Transverse colon (tissue), 4 donors: Measurements from ENCODE around the gene CKAP5. TPM values are rescaled to one million over a fixed set of nuclear protein-coding genes. Genes with fewer than 3 reads are reported as not detected.

Experiments
- DNase-seq: peaks from one replicate; pipeline ENCODE4 v3.0.0-alpha.2; 2019
- H3K27ac ChIP-seq, 4 donors: fragments of 200-600 bp; sonication (generic); 2 replicates each; pipeline ENCODE4 v1.5.1; 2016 to 2018; ENCODE audit warnings: inconsistent platforms in 4 of 4
- H3K27me3 ChIP-seq: fragments of 200-600 bp; sonication (generic); 2 replicates; pipeline ENCODE4 v1.5.1; 2017; ENCODE audit warnings: inconsistent platforms
- H3K36me3 ChIP-seq, 4 donors: fragments of 200-600 bp; sonication (generic); 2 replicates each; pipeline ENCODE4 v1.5.1; 2017 to 2019; ENCODE audit warnings: inconsistent platforms in 4 of 4
- H3K4me1 ChIP-seq, 4 donors: fragments of 200-600 bp; sonication (generic); 2 replicates each; pipeline ENCODE4 v1.5.1; 2017 to 2020; ENCODE audit warnings: inconsistent platforms in 4 of 4
- H3K4me3 ChIP-seq, 4 donors: fragments of 200-600 bp; sonication (generic); 1 replicate in 1 of 4; 2 replicates in 3 of 4; pipeline versions ENCODE4 v1.5.1 to v1.6.1; 2017 to 2019; ENCODE audit warnings: inconsistent platforms in 4 of 4
- H3K9me3 ChIP-seq, 2 donors: fragments of 200-600 bp; sonication (generic); 2 replicates each; pipeline ENCODE4 v1.5.1; 2017 to 2019; ENCODE audit warnings: inconsistent platforms in 2 of 2
- CTCF ChIP-seq, 5 experiments: fragments of 200-600 bp in 3 of 5; fragments of 450-650 bp in 2 of 5; sonication (generic) in 3 of 5; IDR thresholded peaks; 1 replicate in 2 of 5; 2 replicates in 3 of 5; pipeline ENCODE4 v1.5.1; 2016 to 2017; ENCODE audit warnings: antibody characterized with exemption in 5 of 5, inconsistent platforms in 3 of 5, mild to moderate bottlenecking in 2 of 5, moderate library complexity in 1 of 5
- EP300 ChIP-seq: sonication (generic); formaldehyde crosslinking; IDR thresholded peaks from one replicate; pipeline ENCODE4 v1.6.1; 2017; ENCODE audit warnings: antibody characterized with exemption, low read depth
- POLR2A ChIP-seq: fragments of 450-650 bp; IDR thresholded peaks from one replicate; pipeline ENCODE4 v1.6.1; 2016; ENCODE audit warnings: antibody characterized with exemption, mild to moderate bottlenecking, moderate library complexity
- POLR2AphosphoS5 ChIP-seq, 3 donors: sonication (generic); formaldehyde crosslinking; IDR thresholded peaks; one replicate each; pipeline ENCODE4 v1.6.1; 2016; ENCODE audit warnings: antibody characterized with exemption in 3 of 3
- WGBS, 2 donors: methylation state at CpG; one replicate each; pipeline ENCODE4 v1.1.5; 2018; ENCODE audit warnings: low coverage in 1 of 2; 5-methylcytosine and 5-hydroxymethylcytosine counted together
- in situ Hi-C, 4 donors: fragments of 200-750 bp; cut with MboI; loops; one replicate each; pipeline versions ENCODE4 v1.15.0 to v1.15.1; 2017; ENCODE audit warnings: low sequenced_read_pairs in 3 of 4, low pct_ligation_motif_present in 1 of 4, low pct_unique_long_range_greater_than_20kb in 1 of 4
- intact Hi-C: fragments of 100-400 bp; cut with DNase I; formaldehyde crosslinking; loops from one replicate; pipeline ENCODE4 v1.15.1; 2023; ENCODE audit warnings: low total_unique reads
- total RNA-seq, 4 donors: library from RNA; depleted of rRNA; stranded (reverse); fragments of >200 nt; gene quantifications; one replicate each; pipeline ENCODE4 v1.1.0, GENCODE V29; 2016

CKAP5 gene
- 10 to 100 TPM in 3 of 4 donors, 1 to 10 TPM in 1; 9.7 to 32.2 (median 28.1) TPM for total RNA-seq

GRCh38 chr11:46845740-46846509, at the start of gene CKAP5:
TSS of gene CKAP5 (minus strand) at chr11:46846280. CDS start at chr11:46821231, 25,049 bp downstream.
- H3K9me3 ChIP-seq = no peaks in the 10 kb centered on the region
- peak; percentile 92 for DNase-seq
- intact Hi-C loops (no loop called here), in situ Hi-C loops (no loop called here)
- H3K36me3 ChIP-seq = no peaks in the 10 kb centered on the region
- no peaks in the 10 kb centered on the region for H3K27me3 ChIP-seq
- H3K4me3 ChIP-seq = peak within 1 kb of the TSS; percentile 76 to 97 (median 87)
- TF ChIP-seq CTCF (IDR thresholded peaks at IDR 0.05) (no peak), POLR2AphosphoS5 (IDR thresholded peaks at IDR 0.05) (peak; percentile 78 to 86 (median 83)), EP300 (no peak), POLR2A (peak; percentile 56)
- peak within 1 kb of the TSS; percentile 89 to 96 (median 92) for H3K27ac ChIP-seq
- H3K4me1 ChIP-seq = peaks cover 10 to 21% (median 14%) of the 10 kb centered on the region in 4 donors
- 0% methylated on average over 44 of the region's 83 CpGs; no CpG with 5 or more reads in 1 of the 2 donors for WGBS, 2 donors

GRCh38 chr11:46895821-46896220, 49.7 kb upstream of the CKAP5 start:
- Histone ChIP-seq H3K4me3 (no peak overlapping the region), H3K9me3 (no peaks in the 10 kb centered on the region), H3K36me3 (no peaks in the 10 kb centered on the region), H3K27ac (no peak overlapping the region), H3K27me3 (no peaks in the 10 kb centered on the region), H3K4me1 (no peaks in the 10 kb centered on the region)
- in situ Hi-C loops = no loop called here
- DNase-seq = peak; percentile 20
- intact Hi-C loops = no loop called here
- WGBS, 2 donors = 75% methylated on average over 8 of the region's 10 CpGs; no CpG with 5 or more reads in 1 of the 2 donors
- TF ChIP-seq CTCF (IDR thresholded peaks at IDR 0.05) = no peak

GRCh38 chr11:46894961-46895360, 48.9 kb upstream of the CKAP5 start:
- Histone ChIP-seq H3K27ac (no peak overlapping the region), H3K4me1 (no peaks in the 10 kb centered on the region), H3K36me3 (no peaks in the 10 kb centered on the region), H3K27me3 (no peaks in the 10 kb centered on the region), H3K9me3 (no peaks in the 10 kb centered on the region), H3K4me3 (no peak overlapping the region)
- 83 to 85% methylated on average over 2 to 10 of the region's 10 CpGs for WGBS, 2 donors
- in situ Hi-C loops = no loop called here
- intact Hi-C loops = loop anchor here (5.0 kb wide), 1 partner anchor 462 kb away; no protein-coding TSS in a partner anchor
- TF ChIP-seq CTCF (IDR thresholded peaks at IDR 0.05) (no peak), EP300 (no peak), POLR2AphosphoS5 (IDR thresholded peaks at IDR 0.05) (no peak), POLR2A (no peak)
- no peak for DNase-seq

GRCh38 chr11:46894506-46894905, 48.4 kb upstream of the CKAP5 start:
- in situ Hi-C loops (no loop called here), intact Hi-C loops (loop anchor here (5.0 kb wide), 1 partner anchor 463 kb away; no protein-coding TSS in a partner anchor)
- no peak for DNase-seq
- no peaks in the 10 kb centered on the region for H3K27me3 ChIP-seq
- no peaks in the 10 kb centered on the region for H3K9me3 ChIP-seq
- no peak overlapping the region for H3K4me3 ChIP-seq
- H3K36me3 ChIP-seq = no peaks in the 10 kb centered on the region
- H3K27ac ChIP-seq = no peak overlapping the region
- 87 to 100% methylated on average over 1 to 15 of the region's 16 CpGs for WGBS, 2 donors
- H3K4me1 ChIP-seq = no peaks in the 10 kb centered on the region
- TF ChIP-seq EP300 (no peak), POLR2AphosphoS5 (IDR thresholded peaks at IDR 0.05) (no peak), CTCF (IDR thresholded peaks at IDR 0.05) (no peak), POLR2A (no peak)
